C4-2B (cell line): ENCODE measurements around the gene HES5.

Experiments
- CTCF ChIP-seq: fragments of 450-650 bp; conservative IDR thresholded peaks from 2 replicates; pipeline ENCODE4 v1.5.1; 2017; ENCODE audit warnings: mild to moderate bottlenecking
- ZFX ChIP-seq: fragments of 450-650 bp; IDR thresholded peaks from 2 replicates; pipeline ENCODE4 v1.6.1; 2017

- TF ChIP-seq CTCF, result no peak
- TF ChIP-seq ZFX, result no peak
Measured at GRCh38 chr1:2506007-2506860, 23.8 kb downstream of the HES5 start.
